GM19468 (cell line): ENCODE results near the gene LDLRAP1.
"Not testable (repeated sequence)": the region's sequence is repeated elsewhere in the genome, so short reads cannot be mapped to it uniquely, and the experiment has no call there.

Source experiments
- ATAC-seq: cut with Tn5 transposase; IDR thresholded peaks from one replicate; pipeline ENCODE4 v1.9.1; 2021; ENCODE audit warnings: mild to moderate bottlenecking, moderate library complexity, moderate number of reproducible peaks; ENCODE audit not compliant: unreplicated experiment; ENCODE audit errors: extremely low read depth

The LDLRAP1 gene

GRCh38 chr1:25598879-25599278 lies 55.5 kb downstream of the LDLRAP1 start:
- ATAC-seq: no peak

DNA sequence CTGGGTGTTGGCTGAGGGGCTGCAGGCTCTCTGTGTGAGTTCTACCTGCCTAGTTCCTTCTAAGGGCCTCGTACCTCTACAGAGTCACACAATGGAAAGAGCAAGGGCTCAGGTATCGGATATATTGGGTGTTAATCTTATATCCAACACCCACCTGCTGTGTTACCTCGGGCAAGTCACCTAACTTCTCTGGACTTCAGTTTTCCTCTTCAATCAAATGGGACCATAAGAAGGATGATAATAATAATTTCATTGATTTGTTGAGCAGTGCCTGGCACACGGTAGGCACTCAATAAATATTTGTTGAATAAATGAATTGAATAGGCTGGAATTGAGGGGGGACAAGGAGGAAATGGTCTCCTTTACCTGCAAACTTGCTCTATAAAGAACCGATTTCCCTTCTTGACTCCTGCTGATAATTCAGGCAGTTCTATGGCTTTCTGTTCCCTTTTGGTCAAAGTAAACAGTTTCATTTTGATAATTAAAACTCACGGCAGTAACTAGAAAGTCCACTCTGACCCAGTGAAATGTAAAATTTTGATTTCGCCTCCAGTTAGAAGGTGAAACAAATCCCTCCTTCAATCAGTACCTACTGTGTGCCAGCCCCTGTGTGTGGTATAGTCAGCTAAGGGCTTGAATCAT lies 56.7 kb downstream of the LDLRAP1 start:
- ATAC-seq: no peak

GRCh38 chr1:25600971-25601699 lies 57.7 kb downstream of the LDLRAP1 start:
- not testable (repeated sequence) for ATAC-seq

DNA sequence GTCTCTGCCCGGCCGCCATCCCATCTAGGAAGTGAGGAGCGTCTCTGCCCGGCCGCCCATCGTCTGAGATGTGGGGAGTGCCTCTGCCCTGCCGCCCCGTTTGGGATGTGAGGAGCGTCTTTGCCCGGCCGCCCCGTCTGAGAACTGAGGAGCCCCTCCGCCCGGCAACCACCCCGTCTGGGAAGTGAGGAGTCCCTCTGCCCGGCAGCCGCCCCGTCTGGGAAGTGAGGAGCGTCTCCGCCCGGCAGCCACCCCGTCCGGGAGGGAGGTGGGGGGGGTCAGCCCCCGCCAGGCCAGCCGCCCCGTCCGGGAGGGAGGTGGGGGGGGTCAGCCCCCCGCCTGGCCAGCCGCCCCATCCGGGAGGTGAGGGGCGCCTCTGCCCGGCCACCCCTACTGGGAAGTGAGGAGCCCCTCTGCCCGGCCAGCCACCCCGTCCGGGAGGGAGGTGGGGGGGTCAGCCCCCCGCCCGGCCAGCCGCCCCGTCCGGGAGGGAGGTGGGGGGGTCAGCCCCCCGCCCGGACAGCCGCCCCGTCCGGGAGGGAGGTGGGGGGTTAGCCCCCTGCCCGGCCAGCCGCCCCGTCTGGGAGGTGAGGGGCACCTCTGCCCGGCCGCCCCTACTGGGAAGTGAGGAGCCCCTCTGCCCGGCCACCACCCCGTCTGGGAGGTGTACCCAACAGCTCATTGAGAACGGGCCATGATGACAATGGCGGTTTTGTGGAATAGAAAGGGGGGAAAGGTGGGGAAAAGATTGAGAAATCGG lies 60.6 kb downstream of the LDLRAP1 start:
- not testable (repeated sequence) for ATAC-seq

DNA sequence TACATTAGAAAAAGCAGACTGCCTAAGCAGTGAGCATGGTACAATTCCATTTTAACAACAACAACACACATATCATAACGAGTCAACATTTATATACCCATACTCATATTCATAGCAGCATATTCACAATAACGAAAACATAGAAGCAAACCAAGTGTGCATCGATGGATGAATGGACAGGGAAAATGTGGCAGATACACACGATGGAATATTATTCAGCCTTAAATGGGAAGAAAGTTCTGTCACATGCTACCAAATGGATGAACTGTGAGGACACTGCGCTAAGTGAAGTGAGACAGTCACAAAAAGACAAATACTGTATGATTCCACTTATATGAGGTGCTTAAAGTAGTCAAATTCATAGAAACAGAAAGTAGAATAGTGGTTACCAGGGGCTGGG lies 63.7 kb downstream of the LDLRAP1 start:
- ATAC-seq: no peak

DNA sequence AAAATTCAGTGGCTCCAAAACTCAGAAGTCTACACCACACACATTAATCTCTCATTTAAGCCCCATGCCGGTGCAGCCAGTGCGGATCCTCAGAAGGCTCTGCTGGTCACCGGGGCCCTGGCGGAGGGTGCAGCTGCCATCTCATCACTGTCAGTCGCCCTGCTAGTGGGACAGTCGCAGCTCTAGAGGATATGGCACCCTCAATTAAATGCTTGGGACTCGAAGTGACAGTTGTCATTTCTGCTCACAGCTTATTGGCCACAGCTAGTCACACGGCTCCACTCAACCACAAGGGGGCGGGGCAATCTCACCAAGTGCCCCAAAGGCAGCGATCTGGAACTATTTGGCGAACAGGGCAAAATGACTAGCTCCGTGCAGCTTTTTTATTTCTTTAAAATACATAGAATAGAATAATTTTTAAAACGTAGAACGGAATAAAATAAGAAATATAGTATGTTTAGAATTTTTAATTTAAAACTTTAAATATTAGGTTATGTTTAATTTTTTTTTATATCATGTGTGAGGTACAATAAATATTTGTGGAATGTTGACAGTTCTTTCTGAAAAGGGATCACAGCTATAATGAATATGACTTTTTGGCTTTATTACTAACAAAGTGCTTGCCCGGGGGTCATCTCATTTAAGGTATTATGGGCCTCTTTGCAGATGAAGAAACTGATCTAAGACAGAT lies 65.2 kb downstream of the LDLRAP1 start:
- no peak for ATAC-seq

DNA sequence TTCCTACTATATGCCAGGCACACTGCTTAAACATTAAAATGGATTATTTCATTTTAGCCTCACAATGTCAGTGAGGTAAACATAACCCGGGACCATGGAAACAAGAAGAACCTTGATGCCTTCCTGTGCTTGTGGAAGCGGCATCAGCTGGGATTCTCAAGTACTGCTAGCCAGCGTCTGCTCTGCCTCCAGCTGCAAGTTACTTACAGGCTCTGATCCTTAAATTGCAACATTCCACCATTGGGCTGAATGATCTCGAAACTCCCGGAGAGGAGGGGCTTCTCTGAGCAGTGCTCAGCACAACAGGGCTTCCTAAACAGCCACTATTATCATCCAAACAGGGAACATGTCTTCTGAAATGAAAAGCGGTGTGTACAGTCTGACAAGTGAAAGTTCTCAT lies 66.5 kb downstream of the LDLRAP1 start:
- ATAC-seq: no peak

GRCh38 chr1:25610822-25611630 lies 67.6 kb downstream of the LDLRAP1 start:
- no peak for ATAC-seq

- ATAC-seq: no peak
Measured at GRCh38 chr1:25611843-25612242, 68.4 kb downstream of the LDLRAP1 start.

DNA sequence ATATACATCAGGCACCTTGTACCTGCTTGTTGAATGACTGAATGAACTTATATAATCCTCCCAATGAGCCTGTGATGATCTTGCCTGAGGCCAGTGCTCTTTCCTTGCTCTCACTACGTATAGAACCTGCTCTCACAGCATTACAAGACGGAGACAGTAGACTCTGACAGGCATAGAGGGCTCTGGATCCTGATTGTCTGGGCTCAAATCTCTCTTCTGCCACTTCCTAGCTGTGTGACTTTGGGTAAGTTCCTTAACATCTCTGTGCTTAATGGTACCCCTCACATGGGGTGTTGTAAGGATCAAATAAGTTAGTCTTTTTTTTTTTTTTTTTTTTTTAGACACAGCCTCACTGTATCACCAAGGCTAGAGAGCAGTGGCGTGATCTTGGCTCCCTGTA lies 69.0 kb downstream of the LDLRAP1 start:
- no peak for ATAC-seq

DNA sequence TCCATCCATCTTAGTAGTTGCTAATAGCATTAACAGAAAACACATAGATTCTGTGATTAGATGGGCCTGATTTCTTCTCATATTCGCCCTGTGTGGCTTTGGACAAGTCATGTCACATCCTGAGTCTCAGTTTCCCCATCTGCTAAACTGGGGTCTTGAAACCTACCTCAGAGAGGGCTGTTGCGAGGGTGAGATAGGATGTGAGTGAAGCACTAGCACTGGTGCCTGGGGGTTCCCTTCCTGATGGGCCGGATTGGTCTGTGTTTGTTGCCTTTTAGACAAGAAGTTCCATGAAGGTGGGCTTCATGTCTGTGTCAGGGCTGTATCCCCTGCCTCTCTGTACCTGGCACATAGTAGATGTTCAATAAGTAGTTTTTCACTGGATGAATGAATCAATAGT lies 69.7 kb downstream of the LDLRAP1 start:
- no peak for ATAC-seq

GRCh38 chr1:25614501-25615171 lies 71.2 kb downstream of the LDLRAP1 start:
- no peak for ATAC-seq

GRCh38 chr1:25615172-25615541 lies 71.8 kb downstream of the LDLRAP1 start:
- ATAC-seq: no peak

DNA sequence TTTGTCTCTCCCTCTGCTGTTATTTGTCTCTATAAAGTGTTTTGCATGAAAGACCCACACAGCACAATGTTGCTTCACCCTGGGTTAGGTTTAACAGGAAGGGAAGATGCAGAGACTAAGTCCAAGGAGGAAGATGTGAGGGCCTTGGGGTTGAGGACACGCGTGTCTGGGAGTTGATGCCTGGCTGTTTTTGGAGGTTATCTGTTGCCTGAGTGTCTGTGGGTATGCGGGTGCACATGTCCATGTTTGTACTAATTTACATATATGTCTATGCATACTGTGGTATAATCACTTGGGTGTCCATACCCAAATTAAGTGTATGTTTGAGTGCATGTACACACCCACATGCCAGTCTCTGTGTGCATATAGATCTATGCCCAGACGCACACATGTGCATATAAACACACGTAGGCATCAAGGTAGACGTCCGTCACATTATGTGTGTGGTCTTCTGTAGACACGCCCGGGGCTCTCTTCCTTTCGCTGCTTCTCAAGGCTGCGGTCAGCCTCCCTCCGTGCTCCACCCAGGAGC lies 72.2 kb downstream of the LDLRAP1 start:
- no peak for ATAC-seq

DNA sequence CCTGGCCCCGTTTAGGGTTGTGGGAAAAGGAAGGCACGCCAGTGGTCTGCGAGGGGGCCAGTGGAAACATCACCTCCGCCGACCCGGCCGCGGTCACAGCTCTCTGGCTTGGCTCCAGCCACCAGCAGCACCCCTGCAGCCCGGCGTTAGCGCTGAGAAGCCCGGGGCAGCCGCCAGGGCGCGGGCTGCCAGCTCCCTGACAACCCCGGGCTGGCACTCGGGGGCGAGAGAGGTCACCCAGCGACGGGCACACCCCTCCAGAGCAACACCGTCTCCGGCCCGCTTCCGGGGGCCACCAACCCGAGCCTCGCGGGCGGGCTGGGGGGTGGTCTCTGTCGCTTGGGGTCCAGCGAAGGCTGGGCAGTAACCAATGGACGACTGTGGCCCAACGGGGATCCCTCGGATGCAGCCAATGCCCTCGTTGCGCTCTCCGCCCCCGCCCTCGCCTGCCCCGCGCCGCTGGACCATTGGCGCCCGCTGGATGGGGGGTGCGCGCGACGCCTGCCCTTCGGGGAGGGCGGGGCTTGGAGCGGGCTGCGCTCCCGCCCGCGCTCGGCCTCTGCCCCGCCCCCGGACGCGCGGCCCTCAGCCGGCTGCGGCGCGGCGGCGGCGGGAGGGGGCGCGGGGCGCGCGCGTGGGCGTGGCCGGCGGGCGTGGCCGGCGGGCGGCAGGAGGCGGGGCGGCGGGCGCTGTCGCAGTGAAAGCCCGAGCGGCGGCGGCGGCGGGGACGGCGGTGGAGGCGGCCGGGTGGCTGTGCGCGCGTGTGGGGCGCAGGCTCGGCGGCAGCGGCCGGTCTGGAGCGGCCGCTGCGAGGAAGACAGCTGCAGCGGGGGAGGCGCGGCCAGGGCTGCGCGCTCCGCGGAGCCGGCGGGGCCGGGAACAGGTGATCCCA lies 72.9 kb downstream of the LDLRAP1 start, which contains the start of gene MAN1C1:
TSS of gene MAN1C1 (plus strand) at position 697 of the 892 bp plus-strand sequence. CDS start 1,007 bp downstream, outside the sequence.
- no peak for ATAC-seq

DNA sequence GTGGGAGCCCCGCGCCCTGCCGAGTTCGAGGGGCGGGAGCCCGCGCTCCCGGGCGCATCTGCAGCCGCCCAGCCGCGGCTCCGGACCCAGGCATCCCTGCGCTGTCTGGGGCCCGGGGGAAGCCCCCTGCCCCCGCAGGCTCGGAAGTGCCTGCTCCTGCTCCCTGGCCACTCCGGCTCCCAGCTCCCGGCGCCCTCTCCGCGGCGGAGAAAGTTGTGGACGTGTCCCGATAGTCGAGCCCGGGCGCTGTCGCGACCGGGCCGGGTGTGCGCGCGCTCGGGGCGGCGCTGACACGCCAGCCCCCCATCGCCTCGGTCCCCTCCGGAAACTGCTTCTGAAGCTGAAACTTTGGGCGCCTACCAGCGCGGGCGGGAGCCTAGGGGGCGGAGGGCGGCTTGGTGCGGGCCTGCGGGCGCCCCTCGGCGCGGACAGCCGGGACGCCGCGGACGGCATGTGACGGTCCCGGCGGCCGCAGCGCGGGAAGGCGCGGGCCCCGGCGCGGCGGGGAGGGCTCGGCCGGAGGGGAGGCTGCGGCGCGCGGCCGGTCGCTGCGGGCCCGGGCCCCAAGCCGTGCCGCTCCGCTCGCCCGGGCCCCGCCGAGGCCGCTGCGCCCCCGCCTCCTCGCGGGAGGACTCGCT lies 73.7 kb downstream of the LDLRAP1 start:
- no peak for ATAC-seq

DNA sequence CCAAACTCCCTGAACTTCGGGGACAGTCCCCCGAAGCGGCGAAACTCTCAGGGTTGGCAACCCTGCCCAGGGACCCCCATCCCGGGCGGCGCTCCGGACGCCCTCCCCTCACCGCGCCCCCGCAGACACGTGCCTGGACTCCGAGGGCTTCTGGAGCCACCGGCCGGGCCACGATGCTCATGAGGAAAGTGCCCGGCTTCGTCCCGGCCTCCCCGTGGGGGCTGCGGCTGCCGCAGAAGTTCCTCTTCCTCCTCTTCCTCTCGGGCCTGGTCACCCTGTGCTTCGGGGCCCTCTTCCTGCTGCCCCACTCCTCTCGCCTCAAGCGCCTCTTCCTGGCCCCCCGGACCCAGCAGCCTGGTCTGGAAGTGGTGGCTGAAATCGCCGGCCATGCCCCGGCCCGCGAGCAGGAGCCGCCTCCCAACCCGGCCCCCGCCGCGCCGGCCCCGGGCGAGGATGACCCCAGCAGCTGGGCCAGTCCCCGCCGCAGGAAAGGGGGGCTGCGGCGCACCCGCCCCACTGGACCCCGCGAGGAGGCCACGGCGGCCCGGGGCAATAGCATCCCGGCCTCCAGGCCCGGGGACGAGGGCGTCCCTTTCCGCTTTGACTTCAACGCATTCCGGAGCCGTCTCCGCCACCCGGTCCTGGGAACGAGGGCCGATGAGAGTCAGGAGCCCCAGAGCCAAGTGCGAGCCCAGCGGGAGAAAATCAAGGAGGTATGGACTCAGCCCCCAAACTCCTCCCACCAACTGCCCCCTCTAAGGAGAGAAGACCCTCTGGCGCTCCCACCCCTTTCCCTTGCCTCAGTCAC lies 74.4 kb downstream of the LDLRAP1 start:
- ATAC-seq: no peak
